ENCODE measurements around the gene FKBP10. TPM values are rescaled to one million over a fixed set of nuclear protein-coding genes. Genes with fewer than 3 reads are reported as not detected.
A peak's percentile ranks its signal among the peaks of the same experiment; 100 is the strongest.

The FKBP10 gene
- total RNA-seq, 1 donor from 2014 or later = 388 TPM

GRCh38 chr17:41785091-41785858 is 27.5 kb upstream of the FKBP10 start:
- H3K4me1 ChIP-seq = peaks cover 8 to 30% of the 10 kb centered on the region in 2 donors

DNA sequence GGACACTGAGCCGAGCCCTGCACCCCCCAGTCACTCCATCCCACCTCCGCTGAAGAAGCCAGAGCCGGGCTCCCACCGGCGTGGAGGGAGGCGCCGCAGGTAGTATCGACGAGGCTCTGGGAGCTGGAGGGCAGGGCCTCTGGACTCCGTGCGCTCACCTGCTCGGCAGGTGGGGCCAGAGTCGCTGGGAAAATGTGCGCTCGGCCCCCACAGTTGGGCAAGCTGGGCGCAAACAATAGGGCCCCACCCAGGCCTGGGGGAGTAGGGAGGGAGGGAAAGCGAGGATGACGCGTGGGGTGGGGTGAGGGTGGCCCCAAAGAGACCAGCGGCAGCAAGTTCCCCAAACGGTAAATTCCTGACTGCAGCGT is 27.0 kb upstream of the FKBP10 start:
- Histone ChIP-seq H3K27ac (peak overlapping the region; percentile 21 to 71), H3K9me3 (no peaks in the 10 kb centered on the region), H3K4me3 (peak overlapping the region; percentile 67 to 71), H3K4me1 (peaks cover 8 to 30% of the 10 kb centered on the region in 2 donors), H3K27me3 (no peaks in the 10 kb centered on the region), H3K36me3 (no peaks in the 10 kb centered on the region)
- DNase-seq (ENCODE audit: low spot score in 2 of 2) = no peak
- TF ChIP-seq, protein P1, sequence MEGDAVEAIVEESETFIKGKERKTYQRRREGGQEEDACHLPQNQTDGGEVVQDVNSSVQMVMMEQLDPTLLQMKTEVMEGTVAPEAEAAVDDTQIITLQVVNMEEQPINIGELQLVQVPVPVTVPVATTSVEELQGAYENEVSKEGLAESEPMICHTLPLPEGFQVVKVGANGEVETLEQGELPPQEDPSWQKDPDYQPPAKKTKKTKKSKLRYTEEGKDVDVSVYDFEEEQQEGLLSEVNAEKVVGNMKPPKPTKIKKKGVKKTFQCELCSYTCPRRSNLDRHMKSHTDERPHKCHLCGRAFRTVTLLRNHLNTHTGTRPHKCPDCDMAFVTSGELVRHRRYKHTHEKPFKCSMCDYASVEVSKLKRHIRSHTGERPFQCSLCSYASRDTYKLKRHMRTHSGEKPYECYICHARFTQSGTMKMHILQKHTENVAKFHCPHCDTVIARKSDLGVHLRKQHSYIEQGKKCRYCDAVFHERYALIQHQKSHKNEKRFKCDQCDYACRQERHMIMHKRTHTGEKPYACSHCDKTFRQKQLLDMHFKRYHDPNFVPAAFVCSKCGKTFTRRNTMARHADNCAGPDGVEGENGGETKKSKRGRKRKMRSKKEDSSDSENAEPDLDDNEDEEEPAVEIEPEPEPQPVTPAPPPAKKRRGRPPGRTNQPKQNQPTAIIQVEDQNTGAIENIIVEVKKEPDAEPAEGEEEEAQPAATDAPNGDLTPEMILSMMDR (IDR thresholded peaks at IDR 0.05) = no peak
- intact Hi-C loops (cut with DNase I) = loop anchor here (2.0 kb wide), 1 partner anchor 13 kb away; no protein-coding TSS in a partner anchor

More at GRCh38 chr17:41785091-41785858, 27.5 kb upstream of the FKBP10 start:
- Histone ChIP-seq H3K4me3 (peak overlapping the region; percentile 67 to 71), H3K36me3 (no peaks in the 10 kb centered on the region), H3K27ac (peak overlapping the region; percentile 34 to 71), H3K9me3 (no peaks in the 10 kb centered on the region), H3K27me3 (no peaks in the 10 kb centered on the region)
- no peak for DNase-seq (ENCODE audit: low spot score in 2 of 2)
- intact Hi-C loops (cut with DNase I) = no loop called here
- TF ChIP-seq, protein P1 (IDR thresholded peaks at IDR 0.05) = no peak

- peak within 1 kb of the TSS; percentile 66 to 71 for H3K27ac ChIP-seq
- peak within 1 kb of the TSS; percentile 67 to 71 for H3K4me3 ChIP-seq
- no peaks in the 10 kb centered on the region for H3K27me3 ChIP-seq
- H3K36me3 ChIP-seq = no peaks in the 10 kb centered on the region
- DNase-seq (ENCODE audit: low spot score in 2 of 2) = peak; percentile 98 to 99
- no peaks in the 10 kb centered on the region for H3K9me3 ChIP-seq
- H3K4me1 ChIP-seq = peaks cover 8 to 30% of the 10 kb centered on the region in 2 donors
- intact Hi-C loops (cut with DNase I) = loop anchor here (2.0 kb wide), 1 partner anchor 14 kb away; no protein-coding TSS in a partner anchor
- TF ChIP-seq, protein P1 (IDR thresholded peaks at IDR 0.05) = peak; percentile 16 to 57 (median 34)
These were observed 26.4 kb upstream of the FKBP10 start, which contains the start of gene JUP for GRCh38 chr17:41786227-41787020. Gene JUP (minus strand): TSS chr17:41786711. CDS start chr17:41771854, 14,857 bp downstream.

DNA sequence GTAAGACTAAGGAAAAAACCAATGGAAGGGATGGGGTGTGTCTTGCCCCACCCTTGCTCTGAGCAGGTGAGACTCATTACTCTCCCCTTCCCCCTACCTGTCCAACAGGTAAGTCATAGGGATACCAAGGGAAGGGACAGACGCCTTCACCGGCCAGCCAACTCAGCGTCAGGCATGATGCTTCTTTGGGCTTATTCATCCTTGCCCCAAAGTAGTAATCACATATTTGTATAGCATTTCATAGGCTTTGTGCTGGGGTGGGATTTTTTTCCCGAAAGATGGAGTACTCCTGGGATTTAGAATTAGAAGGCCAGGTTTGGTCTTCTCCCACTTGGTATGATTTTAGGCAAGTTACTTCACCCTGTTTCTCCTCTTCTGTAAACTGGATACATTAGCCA is 25.8 kb upstream of the FKBP10 start:
- no peaks in the 10 kb centered on the region for H3K36me3 ChIP-seq
- TF ChIP-seq, protein P1 (IDR thresholded peaks at IDR 0.05) = no peak
- H3K4me1 ChIP-seq = peaks cover 8 to 24% of the 10 kb centered on the region in 2 donors
- intact Hi-C loops (cut with DNase I) = loop anchor here (2.0 kb wide), 1 partner anchor 14 kb away; no protein-coding TSS in a partner anchor
- H3K27ac ChIP-seq = peak overlapping the region in 1 of 2 donors; percentile 3
- no peak overlapping the region for H3K4me3 ChIP-seq
- no peaks in the 10 kb centered on the region for H3K27me3 ChIP-seq
- no peak for DNase-seq (ENCODE audit: low spot score in 2 of 2)
- H3K9me3 ChIP-seq = no peaks in the 10 kb centered on the region

GRCh38 chr17:41792845-41793783 is 19.7 kb upstream of the FKBP10 start:
- no peaks in the 10 kb centered on the region for H3K36me3 ChIP-seq
- peak overlapping the region in 1 of 2 donors; percentile 27 for H3K4me3 ChIP-seq
- DNase-seq (ENCODE audit: low spot score in 2 of 2) = no peak
- H3K4me1 ChIP-seq = peaks cover 4 to 13% of the 10 kb centered on the region in 2 donors
- no peaks in the 10 kb centered on the region for H3K9me3 ChIP-seq
- intact Hi-C loops (cut with DNase I) = no loop called here
- peak overlapping the region in 1 of 2 donors; percentile 56 for H3K27ac ChIP-seq
- no peaks in the 10 kb centered on the region for H3K27me3 ChIP-seq
- TF ChIP-seq, protein P1 (IDR thresholded peaks at IDR 0.05) = no peak

Data from ascending aorta (tissue), 2 donors.